ENCODE measurements around the gene ANKRD37.

DNA sequence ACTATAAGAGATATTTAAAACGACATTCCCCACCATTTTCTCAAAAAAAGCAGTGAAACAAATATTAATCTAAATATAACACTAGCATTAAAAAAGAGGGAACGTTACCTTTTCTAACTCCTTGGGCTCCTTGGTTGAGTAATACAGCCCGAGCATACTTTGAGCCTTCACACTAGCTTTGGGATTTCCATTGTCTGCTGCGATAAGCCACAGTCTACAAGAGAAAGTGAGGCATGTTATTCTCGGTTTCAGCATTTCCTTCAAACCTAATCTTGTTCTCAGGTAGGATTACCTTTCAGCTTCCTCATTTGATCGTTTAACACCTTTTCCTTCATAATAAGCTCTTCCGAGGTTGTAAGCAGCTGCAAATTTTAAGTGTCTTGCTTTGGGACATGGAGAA, 22.6 kb upstream of the ANKRD37 start:
- TF ChIP-seq, protein P1, sequence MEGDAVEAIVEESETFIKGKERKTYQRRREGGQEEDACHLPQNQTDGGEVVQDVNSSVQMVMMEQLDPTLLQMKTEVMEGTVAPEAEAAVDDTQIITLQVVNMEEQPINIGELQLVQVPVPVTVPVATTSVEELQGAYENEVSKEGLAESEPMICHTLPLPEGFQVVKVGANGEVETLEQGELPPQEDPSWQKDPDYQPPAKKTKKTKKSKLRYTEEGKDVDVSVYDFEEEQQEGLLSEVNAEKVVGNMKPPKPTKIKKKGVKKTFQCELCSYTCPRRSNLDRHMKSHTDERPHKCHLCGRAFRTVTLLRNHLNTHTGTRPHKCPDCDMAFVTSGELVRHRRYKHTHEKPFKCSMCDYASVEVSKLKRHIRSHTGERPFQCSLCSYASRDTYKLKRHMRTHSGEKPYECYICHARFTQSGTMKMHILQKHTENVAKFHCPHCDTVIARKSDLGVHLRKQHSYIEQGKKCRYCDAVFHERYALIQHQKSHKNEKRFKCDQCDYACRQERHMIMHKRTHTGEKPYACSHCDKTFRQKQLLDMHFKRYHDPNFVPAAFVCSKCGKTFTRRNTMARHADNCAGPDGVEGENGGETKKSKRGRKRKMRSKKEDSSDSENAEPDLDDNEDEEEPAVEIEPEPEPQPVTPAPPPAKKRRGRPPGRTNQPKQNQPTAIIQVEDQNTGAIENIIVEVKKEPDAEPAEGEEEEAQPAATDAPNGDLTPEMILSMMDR (IDR thresholded peaks at IDR 0.05; ENCODE audit: insufficient read depth, low read length, poor library complexity, severe bottlenecking): no peak
- TF ChIP-seq EZH2phosphoT487 (conservative IDR thresholded peaks at IDR 0.05; ENCODE audit: low read length): no peak
